Measurements from ENCODE around the gene LRRN2.

LRRN2 gene

DNA sequence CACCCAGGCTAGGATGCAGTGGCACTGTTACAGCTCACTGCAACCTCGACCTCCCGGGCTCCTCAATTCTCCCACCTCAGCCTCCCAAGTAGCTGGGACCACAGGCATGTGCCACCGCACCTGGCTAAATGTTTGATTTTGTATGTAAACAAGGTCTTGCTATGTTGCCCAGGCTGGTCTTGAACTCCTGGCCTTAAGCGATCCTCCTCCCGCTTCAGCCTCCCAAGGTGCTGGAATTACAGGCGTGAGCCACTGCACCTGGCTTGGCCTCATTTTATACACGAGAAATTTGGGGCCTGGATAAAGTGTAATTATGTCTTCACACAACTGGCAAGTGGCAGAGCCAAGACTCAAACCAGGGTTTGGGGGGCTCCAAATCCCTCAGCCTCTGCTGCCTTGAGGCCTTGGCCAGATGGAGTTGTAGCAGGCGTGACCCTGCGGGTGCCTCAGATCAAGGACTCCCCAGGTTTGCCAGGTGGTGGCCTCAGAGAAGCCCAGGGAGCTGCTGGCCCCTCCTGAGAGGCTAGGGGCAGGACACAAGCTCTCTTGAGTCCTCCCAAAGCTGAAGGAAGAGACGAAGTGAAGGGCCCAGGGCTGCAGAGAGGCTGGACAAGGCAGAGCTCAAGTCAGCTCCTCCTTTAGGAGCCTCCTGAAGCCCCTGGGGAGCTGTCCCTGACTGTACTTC lies 107.6 kb downstream of the LRRN2 start (continued):
- TF ChIP-seq, protein P1, sequence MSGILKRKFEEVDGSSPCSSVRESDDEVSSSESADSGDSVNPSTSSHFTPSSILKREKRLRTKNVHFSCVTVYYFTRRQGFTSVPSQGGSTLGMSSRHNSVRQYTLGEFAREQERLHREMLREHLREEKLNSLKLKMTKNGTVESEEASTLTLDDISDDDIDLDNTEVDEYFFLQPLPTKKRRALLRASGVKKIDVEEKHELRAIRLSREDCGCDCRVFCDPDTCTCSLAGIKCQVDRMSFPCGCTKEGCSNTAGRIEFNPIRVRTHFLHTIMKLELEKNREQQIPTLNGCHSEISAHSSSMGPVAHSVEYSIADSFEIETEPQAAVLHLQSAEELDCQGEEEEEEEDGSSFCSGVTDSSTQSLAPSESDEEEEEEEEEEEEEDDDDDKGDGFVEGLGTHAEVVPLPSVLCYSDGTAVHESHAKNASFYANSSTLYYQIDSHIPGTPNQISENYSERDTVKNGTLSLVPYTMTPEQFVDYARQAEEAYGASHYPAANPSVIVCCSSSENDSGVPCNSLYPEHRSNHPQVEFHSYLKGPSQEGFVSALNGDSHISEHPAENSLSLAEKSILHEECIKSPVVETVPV (CRISPR knock-in tag; IDR thresholded peaks at IDR 0.05): no peak
- TF ChIP-seq GLIS3 (CRISPR knock-in tag; IDR thresholded peaks at IDR 0.05) (no peak), ZFP3 (CRISPR knock-in tag; IDR thresholded peaks at IDR 0.05) (no peak), ZC3H10 (CRISPR knock-in tag; IDR thresholded peaks at IDR 0.05) (no peak)

- TF ChIP-seq ZNF8 (CRISPR knock-in tag; IDR thresholded peaks at IDR 0.05) (no peak), ZFP3 (CRISPR knock-in tag; IDR thresholded peaks at IDR 0.05) (no peak), ZFP30 (CRISPR knock-in tag; IDR thresholded peaks at IDR 0.05) (no peak), ZNF565 (CRISPR knock-in tag; conservative IDR thresholded peaks at IDR 0.05; ENCODE audit: low read depth) (no peak), GLIS3 (CRISPR knock-in tag; IDR thresholded peaks at IDR 0.05) (no peak), ZC3H10 (CRISPR knock-in tag; IDR thresholded peaks at IDR 0.05) (no peak), ARNTL (CRISPR knock-in tag; IDR thresholded peaks at IDR 0.05; ENCODE audit: borderline replicate concordance, low read depth) (no peak), BACH2 (CRISPR knock-in tag; IDR thresholded peaks at IDR 0.05; ENCODE audit: borderline replicate concordance) (no peak), SNAI2 (CRISPR knock-in tag; IDR thresholded peaks at IDR 0.05) (no peak), PPARA (CRISPR knock-in tag; IDR thresholded peaks at IDR 0.05; ENCODE audit: borderline replicate concordance) (no peak), ISL1 (CRISPR knock-in tag; IDR thresholded peaks at IDR 0.05) (no peak), ZNF70 (CRISPR knock-in tag; IDR thresholded peaks at IDR 0.05) (no peak), OSR1 (CRISPR knock-in tag; IDR thresholded peaks at IDR 0.05) (no peak)
- TF ChIP-seq, protein P2, sequence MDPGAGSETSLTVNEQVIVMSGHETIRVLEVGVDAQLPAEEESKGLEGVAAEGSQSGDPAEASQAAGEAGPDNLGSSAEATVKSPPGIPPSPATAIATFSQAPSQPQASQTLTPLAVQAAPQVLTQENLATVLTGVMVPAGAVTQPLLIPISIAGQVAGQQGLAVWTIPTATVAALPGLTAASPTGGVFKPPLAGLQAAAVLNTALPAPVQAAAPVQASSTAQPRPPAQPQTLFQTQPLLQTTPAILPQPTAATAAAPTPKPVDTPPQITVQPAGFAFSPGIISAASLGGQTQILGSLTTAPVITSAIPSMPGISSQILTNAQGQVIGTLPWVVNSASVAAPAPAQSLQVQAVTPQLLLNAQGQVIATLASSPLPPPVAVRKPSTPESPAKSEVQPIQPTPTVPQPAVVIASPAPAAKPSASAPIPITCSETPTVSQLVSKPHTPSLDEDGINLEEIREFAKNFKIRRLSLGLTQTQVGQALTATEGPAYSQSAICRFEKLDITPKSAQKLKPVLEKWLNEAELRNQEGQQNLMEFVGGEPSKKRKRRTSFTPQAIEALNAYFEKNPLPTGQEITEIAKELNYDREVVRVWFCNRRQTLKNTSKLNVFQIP (CRISPR knock-in tag; IDR thresholded peaks at IDR 0.05; ENCODE audit: borderline replicate concordance, low read depth): no peak
- TF ChIP-seq, protein P3, sequence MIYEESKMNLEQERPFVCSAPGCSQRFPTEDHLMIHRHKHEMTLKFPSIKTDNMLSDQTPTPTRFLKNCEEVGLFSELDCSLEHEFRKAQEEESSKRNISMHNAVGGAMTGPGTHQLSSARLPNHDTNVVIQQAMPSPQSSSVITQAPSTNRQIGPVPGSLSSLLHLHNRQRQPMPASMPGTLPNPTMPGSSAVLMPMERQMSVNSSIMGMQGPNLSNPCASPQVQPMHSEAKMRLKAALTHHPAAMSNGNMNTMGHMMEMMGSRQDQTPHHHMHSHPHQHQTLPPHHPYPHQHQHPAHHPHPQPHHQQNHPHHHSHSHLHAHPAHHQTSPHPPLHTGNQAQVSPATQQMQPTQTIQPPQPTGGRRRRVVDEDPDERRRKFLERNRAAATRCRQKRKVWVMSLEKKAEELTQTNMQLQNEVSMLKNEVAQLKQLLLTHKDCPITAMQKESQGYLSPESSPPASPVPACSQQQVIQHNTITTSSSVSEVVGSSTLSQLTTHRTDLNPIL (CRISPR knock-in tag; IDR thresholded peaks at IDR 0.05; ENCODE audit: low read depth): no peak
- TF ChIP-seq, protein P1 (CRISPR knock-in tag; IDR thresholded peaks at IDR 0.05): no peak
- ATAC-seq: no peak; the same call in 2 of the 3 replicates
Observed at GRCh38 chr1:204576422-204576821, 109.1 kb downstream of the LRRN2 start.

GRCh38 chr1:204575221-204576190 lies 110.0 kb downstream of the LRRN2 start:
- no peak; the same call in 2 of the 3 replicates for ATAC-seq
- TF ChIP-seq TOX (CRISPR knock-in tag; IDR thresholded peaks at IDR 0.05; ENCODE audit: borderline replicate concordance) (no peak), ISL1 (CRISPR knock-in tag; IDR thresholded peaks at IDR 0.05) (no peak), RARB (CRISPR knock-in tag; IDR thresholded peaks at IDR 0.05) (no peak), ARNTL (CRISPR knock-in tag; IDR thresholded peaks at IDR 0.05; ENCODE audit: borderline replicate concordance, low read depth) (no peak), ZNF70 (CRISPR knock-in tag; IDR thresholded peaks at IDR 0.05) (no peak), ZNF565 (CRISPR knock-in tag; conservative IDR thresholded peaks at IDR 0.05; ENCODE audit: low read depth) (no peak), ZFP30 (CRISPR knock-in tag; IDR thresholded peaks at IDR 0.05) (no peak), ZNF8 (CRISPR knock-in tag; IDR thresholded peaks at IDR 0.05) (no peak), BACH2 (CRISPR knock-in tag; IDR thresholded peaks at IDR 0.05; ENCODE audit: borderline replicate concordance) (no peak), TCF4 (CRISPR knock-in tag; IDR thresholded peaks at IDR 0.05; ENCODE audit: borderline replicate concordance) (no peak), CSDC2 (CRISPR knock-in tag; IDR thresholded peaks at IDR 0.05) (no peak), ZC3H10 (CRISPR knock-in tag; IDR thresholded peaks at IDR 0.05) (no peak), OSR1 (CRISPR knock-in tag; IDR thresholded peaks at IDR 0.05) (no peak)
- TF ChIP-seq, protein P4, sequence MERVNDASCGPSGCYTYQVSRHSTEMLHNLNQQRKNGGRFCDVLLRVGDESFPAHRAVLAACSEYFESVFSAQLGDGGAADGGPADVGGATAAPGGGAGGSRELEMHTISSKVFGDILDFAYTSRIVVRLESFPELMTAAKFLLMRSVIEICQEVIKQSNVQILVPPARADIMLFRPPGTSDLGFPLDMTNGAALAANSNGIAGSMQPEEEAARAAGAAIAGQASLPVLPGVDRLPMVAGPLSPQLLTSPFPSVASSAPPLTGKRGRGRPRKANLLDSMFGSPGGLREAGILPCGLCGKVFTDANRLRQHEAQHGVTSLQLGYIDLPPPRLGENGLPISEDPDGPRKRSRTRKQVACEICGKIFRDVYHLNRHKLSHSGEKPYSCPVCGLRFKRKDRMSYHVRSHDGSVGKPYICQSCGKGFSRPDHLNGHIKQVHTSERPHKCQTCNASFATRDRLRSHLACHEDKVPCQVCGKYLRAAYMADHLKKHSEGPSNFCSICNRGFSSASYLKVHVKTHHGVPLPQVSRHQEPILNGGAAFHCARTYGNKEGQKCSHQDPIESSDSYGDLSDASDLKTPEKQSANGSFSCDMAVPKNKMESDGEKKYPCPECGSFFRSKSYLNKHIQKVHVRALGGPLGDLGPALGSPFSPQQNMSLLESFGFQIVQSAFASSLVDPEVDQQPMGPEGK (CRISPR knock-in tag; IDR thresholded peaks at IDR 0.05; ENCODE audit: borderline replicate concordance): no peak
- TF ChIP-seq, protein P3 (CRISPR knock-in tag; IDR thresholded peaks at IDR 0.05; ENCODE audit: low read depth): no peak
- TF ChIP-seq, protein P5, sequence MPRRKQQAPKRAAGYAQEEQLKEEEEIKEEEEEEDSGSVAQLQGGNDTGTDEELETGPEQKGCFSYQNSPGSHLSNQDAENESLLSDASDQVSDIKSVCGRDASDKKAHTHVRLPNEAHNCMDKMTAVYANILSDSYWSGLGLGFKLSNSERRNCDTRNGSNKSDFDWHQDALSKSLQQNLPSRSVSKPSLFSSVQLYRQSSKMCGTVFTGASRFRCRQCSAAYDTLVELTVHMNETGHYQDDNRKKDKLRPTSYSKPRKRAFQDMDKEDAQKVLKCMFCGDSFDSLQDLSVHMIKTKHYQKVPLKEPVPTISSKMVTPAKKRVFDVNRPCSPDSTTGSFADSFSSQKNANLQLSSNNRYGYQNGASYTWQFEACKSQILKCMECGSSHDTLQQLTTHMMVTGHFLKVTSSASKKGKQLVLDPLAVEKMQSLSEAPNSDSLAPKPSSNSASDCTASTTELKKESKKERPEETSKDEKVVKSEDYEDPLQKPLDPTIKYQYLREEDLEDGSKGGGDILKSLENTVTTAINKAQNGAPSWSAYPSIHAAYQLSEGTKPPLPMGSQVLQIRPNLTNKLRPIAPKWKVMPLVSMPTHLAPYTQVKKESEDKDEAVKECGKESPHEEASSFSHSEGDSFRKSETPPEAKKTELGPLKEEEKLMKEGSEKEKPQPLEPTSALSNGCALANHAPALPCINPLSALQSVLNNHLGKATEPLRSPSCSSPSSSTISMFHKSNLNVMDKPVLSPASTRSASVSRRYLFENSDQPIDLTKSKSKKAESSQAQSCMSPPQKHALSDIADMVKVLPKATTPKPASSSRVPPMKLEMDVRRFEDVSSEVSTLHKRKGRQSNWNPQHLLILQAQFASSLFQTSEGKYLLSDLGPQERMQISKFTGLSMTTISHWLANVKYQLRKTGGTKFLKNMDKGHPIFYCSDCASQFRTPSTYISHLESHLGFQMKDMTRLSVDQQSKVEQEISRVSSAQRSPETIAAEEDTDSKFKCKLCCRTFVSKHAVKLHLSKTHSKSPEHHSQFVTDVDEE (CRISPR knock-in tag; IDR thresholded peaks at IDR 0.05): no peak

Data from SK-N-SH treated with all-trans-retinoic acid at 6 μM for 48 hours (cell line).